GM10248 (cell line): ENCODE results near the gene SNTG2.

ENCODE experiments used
- CTCF ChIA-PET: fragments of 300-600 bp; sonication (Branson Sonifier 250); formaldehyde crosslinking; extraction: SDS; loops from one replicate; lab custom pipeline; 2021; ENCODE audit warnings: antibody characterized with exemption; lab: Yijun Ruan, JAX
- POLR2A ChIA-PET: fragments of 350-650 bp; sonication (Branson Sonifier 250); formaldehyde crosslinking; extraction: SDS; loops from one replicate; lab custom pipeline; 2020; ENCODE audit warnings: antibody characterized with exemption; lab: Yijun Ruan, JAX
- DNase-seq: peaks from one replicate; pipeline ENCODE4 v3.0.0; 2012; ENCODE audit errors: extremely low spot score
- TF ChIP-seq, protein P1 (sequence below): IDR thresholded peaks from 2 replicates; pipeline ENCODE4 v1.5.1; 2012; ENCODE audit warnings: mild to moderate bottlenecking, low read depth; ENCODE audit errors: extremely low read depth, missing control alignments, control extremely low read depth

SNTG2 gene

DNA sequence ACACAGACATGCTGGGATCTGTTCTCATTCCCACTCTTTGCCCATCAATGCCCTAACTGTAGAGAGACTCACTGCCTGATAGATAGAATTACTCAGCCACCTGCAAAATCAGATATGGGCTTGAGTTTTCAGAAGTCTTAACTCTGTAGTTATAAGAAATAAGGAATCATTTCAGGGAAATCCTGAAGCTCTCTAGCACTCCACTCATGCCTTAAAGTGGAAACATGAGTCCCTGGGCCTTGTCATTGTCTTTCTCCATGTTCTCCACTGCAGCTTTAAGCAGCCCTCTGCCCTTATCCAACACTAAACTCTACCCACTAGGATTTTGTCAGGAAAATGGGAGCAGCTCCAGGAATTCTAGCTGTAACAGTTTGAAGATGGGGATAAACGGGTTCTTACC, 192.5 kb downstream of the SNTG2 start:
- DNase-seq, result no peak
- POLR2A ChIA-PET, result no interaction called here
- TF ChIP-seq, protein P1, sequence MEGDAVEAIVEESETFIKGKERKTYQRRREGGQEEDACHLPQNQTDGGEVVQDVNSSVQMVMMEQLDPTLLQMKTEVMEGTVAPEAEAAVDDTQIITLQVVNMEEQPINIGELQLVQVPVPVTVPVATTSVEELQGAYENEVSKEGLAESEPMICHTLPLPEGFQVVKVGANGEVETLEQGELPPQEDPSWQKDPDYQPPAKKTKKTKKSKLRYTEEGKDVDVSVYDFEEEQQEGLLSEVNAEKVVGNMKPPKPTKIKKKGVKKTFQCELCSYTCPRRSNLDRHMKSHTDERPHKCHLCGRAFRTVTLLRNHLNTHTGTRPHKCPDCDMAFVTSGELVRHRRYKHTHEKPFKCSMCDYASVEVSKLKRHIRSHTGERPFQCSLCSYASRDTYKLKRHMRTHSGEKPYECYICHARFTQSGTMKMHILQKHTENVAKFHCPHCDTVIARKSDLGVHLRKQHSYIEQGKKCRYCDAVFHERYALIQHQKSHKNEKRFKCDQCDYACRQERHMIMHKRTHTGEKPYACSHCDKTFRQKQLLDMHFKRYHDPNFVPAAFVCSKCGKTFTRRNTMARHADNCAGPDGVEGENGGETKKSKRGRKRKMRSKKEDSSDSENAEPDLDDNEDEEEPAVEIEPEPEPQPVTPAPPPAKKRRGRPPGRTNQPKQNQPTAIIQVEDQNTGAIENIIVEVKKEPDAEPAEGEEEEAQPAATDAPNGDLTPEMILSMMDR, result no peak
- CTCF ChIA-PET, result no interaction called here

DNA sequence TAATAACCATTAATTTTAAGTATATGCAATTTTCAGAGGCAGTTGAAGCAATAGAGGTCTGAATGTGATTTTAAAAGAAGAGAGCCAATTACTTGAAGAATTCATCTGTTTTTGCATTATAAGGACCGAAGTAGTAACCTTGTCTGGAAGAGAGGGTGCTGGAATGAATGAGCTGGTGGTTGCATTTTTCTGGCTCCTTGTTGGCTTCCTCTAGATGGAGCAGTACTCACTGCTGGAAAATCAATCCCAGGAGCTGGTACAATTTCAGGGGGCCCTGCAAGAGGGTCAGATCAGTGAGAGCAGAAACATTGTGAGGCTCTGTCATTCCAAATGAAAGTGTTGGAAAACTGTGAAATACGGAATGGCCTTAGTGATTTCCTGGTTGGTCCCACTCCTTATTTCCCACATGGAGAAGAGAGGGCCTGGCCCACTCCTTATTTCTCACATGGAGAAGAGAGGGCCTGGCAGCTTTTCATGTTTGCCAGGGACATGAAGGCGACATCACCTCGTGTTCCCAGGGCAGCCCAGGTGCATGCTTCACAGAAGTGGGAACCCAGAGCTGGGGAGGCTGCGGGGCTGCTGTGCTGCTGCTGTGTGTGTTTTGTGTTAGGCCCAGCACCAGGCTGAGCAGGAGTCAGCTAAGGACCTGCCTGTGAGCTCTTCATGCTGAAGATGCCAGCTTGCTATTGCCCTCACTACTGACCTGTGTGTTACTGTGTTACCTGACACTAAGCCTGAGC, 197.4 kb downstream of the SNTG2 start:
- TF ChIP-seq, protein P1, result no peak
- no peak for DNase-seq
- CTCF ChIA-PET, result no interaction called here
- POLR2A ChIA-PET, result no interaction called here

- POLR2A ChIA-PET, result no interaction called here
- CTCF ChIA-PET, result no interaction called here
- TF ChIP-seq, protein P1, result no peak
- no peak for DNase-seq
Observed at GRCh38 chr2:1150724-1151511, 200.3 kb downstream of the SNTG2 start.

DNA sequence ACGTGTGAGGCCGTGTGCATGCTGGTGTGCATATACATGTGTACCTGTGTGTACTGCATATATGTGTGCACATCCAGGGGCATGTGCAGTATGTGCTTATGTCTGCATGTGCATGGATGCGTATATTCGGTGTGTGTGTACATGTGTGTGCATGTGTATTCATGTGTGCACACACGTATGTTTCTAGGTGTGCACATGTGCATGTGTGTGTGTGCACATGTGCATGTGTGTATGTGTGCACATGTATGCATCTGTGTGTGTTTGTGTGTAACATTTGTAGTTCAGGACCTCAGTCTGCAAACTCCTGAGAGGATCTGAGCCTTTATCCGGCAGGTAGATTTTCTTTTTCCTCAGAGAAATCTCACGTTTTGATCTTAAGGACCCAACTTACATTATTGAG, 201.7 kb downstream of the SNTG2 start:
- POLR2A ChIA-PET, result no interaction called here
- no peak for DNase-seq
- TF ChIP-seq, protein P1, result no peak
- CTCF ChIA-PET, result no interaction called here

- TF ChIP-seq, protein P1, result no peak
- CTCF ChIA-PET, result no interaction called here
- DNase-seq, result no peak
- POLR2A ChIA-PET, result no interaction called here
Observed at GRCh38 chr2:1153920-1154319, 203.3 kb downstream of the SNTG2 start.

- CTCF ChIA-PET, result no interaction called here
- no peak for DNase-seq
- POLR2A ChIA-PET, result no interaction called here
- TF ChIP-seq, protein P1, result no peak
Observed at GRCh38 chr2:1154710-1155594, 204.3 kb downstream of the SNTG2 start.
